ENCODE measurements around the gene FBF1. TPM values are rescaled to one million over a fixed set of nuclear protein-coding genes. Genes with fewer than 3 reads are reported as not detected.

The FBF1 gene
- total RNA-seq, 1 donor from 2014 or later, result 110 TPM

DNA sequence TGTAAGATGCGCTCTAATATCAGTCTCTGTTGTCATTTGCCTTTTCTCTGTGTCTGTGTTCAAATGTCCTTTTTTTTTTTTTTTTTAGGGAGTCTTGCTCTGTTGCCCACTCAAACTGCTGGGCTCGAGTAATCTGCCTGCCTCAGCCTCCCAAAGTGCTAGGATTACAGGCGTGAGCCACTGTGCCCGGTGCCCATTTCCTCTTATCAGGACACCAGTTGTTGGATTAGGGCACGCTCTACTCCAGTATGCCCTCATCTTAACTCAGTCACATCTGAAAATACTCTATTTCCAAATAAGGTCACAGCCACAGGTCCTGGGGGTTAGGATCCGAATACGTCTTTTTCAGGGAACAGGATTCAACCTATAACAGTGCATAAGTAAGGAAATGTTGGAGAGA, 60.6 kb downstream of the FBF1 start:
- Mint-ChIP-seq H3K27me3 (ENCODE audit: unreplicated experiment) (peaks cover 8% of the 10 kb centered on the region), H3K4me3 (ENCODE audit: unreplicated experiment) (peak overlapping the region; percentile 20), H3K9me3 (ENCODE audit: unreplicated experiment) (peaks cover 8% of the 10 kb centered on the region), H3K36me3 (ENCODE audit: unreplicated experiment) (no peaks in the 10 kb centered on the region), H3K27ac (ENCODE audit: unreplicated experiment) (no peak overlapping the region), H3K4me1 (ENCODE audit: low read depth, unreplicated experiment) (no peaks in the 10 kb centered on the region)
- DNase-seq, result no peak
- TF ChIP-seq, protein P1, sequence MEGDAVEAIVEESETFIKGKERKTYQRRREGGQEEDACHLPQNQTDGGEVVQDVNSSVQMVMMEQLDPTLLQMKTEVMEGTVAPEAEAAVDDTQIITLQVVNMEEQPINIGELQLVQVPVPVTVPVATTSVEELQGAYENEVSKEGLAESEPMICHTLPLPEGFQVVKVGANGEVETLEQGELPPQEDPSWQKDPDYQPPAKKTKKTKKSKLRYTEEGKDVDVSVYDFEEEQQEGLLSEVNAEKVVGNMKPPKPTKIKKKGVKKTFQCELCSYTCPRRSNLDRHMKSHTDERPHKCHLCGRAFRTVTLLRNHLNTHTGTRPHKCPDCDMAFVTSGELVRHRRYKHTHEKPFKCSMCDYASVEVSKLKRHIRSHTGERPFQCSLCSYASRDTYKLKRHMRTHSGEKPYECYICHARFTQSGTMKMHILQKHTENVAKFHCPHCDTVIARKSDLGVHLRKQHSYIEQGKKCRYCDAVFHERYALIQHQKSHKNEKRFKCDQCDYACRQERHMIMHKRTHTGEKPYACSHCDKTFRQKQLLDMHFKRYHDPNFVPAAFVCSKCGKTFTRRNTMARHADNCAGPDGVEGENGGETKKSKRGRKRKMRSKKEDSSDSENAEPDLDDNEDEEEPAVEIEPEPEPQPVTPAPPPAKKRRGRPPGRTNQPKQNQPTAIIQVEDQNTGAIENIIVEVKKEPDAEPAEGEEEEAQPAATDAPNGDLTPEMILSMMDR (IDR thresholded peaks at IDR 0.05; ENCODE audit: partially characterized antibody, unreplicated experiment), result no peak

DNA sequence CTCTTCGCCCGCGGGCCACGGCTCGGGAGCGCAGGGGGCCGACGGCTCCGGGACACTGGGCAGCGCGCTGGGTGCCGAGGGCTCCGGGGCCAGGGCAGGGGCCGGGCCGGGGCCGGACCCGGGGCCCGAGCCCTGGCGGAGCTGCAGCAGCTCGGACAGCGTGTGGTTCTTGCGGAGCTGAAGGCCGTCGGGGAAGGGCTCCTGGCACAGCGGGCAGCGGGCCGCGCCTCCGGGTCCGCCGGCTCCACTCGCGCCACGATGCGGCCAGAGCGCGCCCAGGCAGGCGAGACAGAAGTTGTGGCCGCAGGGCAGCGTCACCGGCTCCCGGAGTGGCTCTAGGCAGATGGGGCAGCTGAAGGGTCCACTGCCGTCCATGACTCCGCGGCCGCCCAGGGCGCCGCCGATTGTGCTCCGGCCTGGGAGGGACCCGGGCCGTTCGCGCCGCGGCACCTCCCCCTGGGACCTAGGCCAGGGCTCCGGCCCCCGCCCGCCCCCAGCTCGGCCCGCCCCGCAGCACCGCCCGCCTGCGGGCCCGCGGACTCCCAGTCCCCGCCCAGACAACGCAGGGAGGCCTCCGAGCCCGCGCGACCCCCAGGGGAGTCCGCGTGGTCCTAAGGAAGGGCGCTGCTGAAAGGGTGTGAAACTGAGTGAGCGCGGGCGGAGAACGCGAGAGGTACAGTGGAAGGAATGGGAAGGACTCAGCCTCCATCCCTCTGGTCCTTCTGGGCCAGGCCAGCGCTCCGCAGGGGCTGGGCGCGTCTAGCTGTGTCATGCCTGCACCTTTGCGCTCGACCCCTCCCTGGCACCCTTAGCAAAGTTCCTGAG, 62.5 kb downstream of the FBF1 start, which contains the start of gene TRIM47:
TRIM47 (minus strand) TSS at position 408 of the 825 bp plus-strand sequence; CDS start at position 375, 33 bp downstream.
- H3K4me3 Mint-ChIP-seq (ENCODE audit: unreplicated experiment), result peak within 1 kb of the TSS; percentile 76
- no peak within 1 kb of the TSS for H3K27ac Mint-ChIP-seq (ENCODE audit: unreplicated experiment)
- TF ChIP-seq, protein P1 (IDR thresholded peaks at IDR 0.05; ENCODE audit: partially characterized antibody, unreplicated experiment), result no peak
- peaks cover 8% of the 10 kb centered on the region for H3K27me3 Mint-ChIP-seq (ENCODE audit: unreplicated experiment)
- no peaks in the 10 kb centered on the region for H3K36me3 Mint-ChIP-seq (ENCODE audit: unreplicated experiment)
- DNase-seq, result peak; percentile 49
- no peaks in the 10 kb centered on the region for H3K4me1 Mint-ChIP-seq (ENCODE audit: low read depth, unreplicated experiment)
- peaks cover 8% of the 10 kb centered on the region for H3K9me3 Mint-ChIP-seq (ENCODE audit: unreplicated experiment)

DNA sequence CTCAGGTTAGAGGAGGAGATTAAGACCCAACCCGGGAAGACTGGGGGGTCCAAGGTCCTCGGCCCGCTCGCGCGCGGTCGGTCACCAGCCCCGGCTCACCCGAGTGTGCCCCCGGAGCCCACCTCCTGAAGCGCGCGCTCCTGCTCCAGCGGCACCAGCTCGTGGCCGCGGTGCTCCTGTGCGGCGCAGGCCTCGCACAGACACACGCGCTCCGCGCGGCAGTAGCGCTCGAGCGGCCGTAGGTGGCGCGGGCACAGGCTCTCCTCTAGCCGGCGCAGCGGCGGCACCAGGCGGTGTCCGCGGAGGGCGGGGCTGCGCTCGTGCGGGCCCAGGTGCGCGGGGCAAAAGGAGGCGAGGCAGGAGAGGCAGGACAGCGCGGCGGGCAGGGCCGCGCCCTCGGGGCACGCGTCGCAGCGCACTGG, 63.1 kb downstream of the FBF1 start:
- peak; percentile 83 for DNase-seq
- Mint-ChIP-seq H3K27me3 (ENCODE audit: unreplicated experiment) (peaks cover 8% of the 10 kb centered on the region), H3K27ac (ENCODE audit: unreplicated experiment) (no peak overlapping the region)

DNA sequence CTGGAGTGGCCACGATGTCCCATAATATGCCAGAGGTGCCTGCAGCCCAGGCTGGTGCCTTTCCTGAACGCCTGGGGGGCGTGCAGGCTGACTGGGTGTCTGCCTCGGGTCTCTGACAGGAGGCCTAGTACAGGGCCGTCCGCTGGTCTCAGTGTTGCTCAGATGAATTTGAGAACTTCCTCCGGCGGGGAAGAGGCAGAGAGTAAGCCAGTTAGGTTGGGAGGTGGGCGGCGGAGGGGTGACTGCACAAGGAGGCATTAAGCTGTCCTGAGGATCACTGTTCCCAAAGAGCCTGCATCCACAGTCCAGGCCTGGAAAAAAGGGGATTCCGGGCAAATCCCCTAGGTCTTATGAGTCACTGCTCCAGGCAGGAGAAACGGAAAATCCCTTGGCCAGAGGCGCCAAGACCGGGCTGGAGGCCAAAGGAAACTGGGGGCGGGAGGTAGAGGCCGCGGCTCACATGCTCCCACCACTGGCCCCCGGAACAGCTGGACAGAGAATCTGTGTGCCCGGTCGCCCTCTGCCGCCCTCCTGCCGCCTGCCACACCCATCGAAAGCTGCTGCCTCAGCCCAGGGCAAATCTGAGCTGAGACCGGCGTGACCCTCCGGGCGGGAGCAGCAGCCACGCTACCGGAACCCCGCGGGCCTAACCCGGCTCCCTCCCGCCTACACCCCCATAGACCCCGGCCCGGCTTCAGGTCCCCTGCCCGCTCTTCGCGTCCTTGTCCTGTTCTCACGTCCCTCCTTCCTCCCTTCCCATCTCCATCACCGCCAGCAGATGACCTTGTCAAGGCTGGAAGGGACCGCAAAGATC, 63.7 kb downstream of the FBF1 start:
- peaks cover 8% of the 10 kb centered on the region for H3K27me3 Mint-ChIP-seq (ENCODE audit: unreplicated experiment)

More for the DNA sequence above, 63.1 kb downstream of the FBF1 start:
- TF ChIP-seq, protein P1 (IDR thresholded peaks at IDR 0.05; ENCODE audit: partially characterized antibody, unreplicated experiment), result no peak
- H3K9me3 Mint-ChIP-seq (ENCODE audit: unreplicated experiment), result peaks cover 7% of the 10 kb centered on the region
- no peaks in the 10 kb centered on the region for H3K4me1 Mint-ChIP-seq (ENCODE audit: low read depth, unreplicated experiment)
- no peaks in the 10 kb centered on the region for H3K36me3 Mint-ChIP-seq (ENCODE audit: unreplicated experiment)
- peak overlapping the region; percentile 76 for H3K4me3 Mint-ChIP-seq (ENCODE audit: unreplicated experiment)

More for the DNA sequence above, 63.7 kb downstream of the FBF1 start:
- Mint-ChIP-seq H3K4me1 (ENCODE audit: low read depth, unreplicated experiment) (no peaks in the 10 kb centered on the region), H3K27ac (ENCODE audit: unreplicated experiment) (no peak overlapping the region), H3K4me3 (ENCODE audit: unreplicated experiment) (peak overlapping the region; percentile 76), H3K36me3 (ENCODE audit: unreplicated experiment) (no peaks in the 10 kb centered on the region), H3K9me3 (ENCODE audit: unreplicated experiment) (peaks cover 4% of the 10 kb centered on the region)
- DNase-seq, result no peak
- TF ChIP-seq, protein P1 (IDR thresholded peaks at IDR 0.05; ENCODE audit: partially characterized antibody, unreplicated experiment), result no peak

All from glutamatergic neuron (in vitro differentiated cells).